ENCODE results near the gene ANXA2.

Gene ANXA2

DNA sequence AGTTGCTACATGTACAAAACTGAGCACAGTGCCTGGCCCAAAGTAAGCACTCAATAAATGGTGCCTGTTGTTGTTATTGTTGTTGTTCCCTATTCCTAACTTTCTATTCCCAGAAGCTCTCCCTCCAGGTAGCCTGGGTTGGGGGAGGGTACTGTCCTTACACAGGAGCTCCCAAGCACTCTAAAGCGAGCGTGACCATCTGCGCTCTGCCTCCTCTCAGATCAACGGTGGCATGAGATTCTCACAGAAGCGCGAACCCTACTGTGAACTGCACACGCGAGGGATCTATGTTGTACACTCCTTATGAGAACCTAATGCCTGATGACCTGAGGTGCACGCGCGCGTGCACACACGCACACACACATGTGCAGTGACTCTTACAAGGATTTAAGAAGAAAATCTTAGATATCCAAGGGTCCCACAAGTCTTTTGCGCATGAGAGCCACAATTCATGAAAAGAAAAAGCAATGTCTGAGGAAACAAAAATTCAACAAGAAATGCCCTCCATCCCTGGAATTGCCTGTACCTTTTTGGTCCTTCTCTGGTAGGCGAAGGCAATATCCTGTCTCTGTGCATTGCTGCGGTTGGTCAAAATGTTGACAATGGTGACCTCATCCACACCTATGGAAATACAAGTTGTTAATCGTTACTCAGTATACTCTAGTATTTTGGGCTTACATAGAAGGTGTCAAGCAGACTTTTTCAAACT is 33.7 kb downstream of the ANXA2 start:
- Histone ChIP-seq H2AFZ (ENCODE audit: low read length) (no peak overlapping the region), H3K9me2 (ENCODE audit: low read depth, low read length) (no peaks in the 10 kb centered on the region), H3F3A (ENCODE audit: insufficient read depth, low read length) (no peaks in the 10 kb centered on the region), H3K27me3 (ENCODE audit: insufficient read depth, low read length) (no peaks in the 10 kb centered on the region), H3K9me3 (ENCODE audit: low read length) (no peaks in the 10 kb centered on the region), H3K4me1 (ENCODE audit: insufficient read depth, low read length, severe bottlenecking) (no peaks in the 10 kb centered on the region), H3K9ac (ENCODE audit: low read length) (no peak overlapping the region), H3K4me2 (ENCODE audit: low read length) (no peak overlapping the region), H3K27ac (ENCODE audit: low read depth, low read length, poor library complexity, severe bottlenecking) (no peak overlapping the region), H4K20me1 (ENCODE audit: insufficient read depth, low read length) (no peaks in the 10 kb centered on the region), H3K79me2 (ENCODE audit: insufficient read depth, low read length) (no peaks in the 10 kb centered on the region), H3K36me3 (ENCODE audit: insufficient read depth, low read length) (no peaks in the 10 kb centered on the region), H3K4me3 (ENCODE audit: low read depth, low read length, poor library complexity, severe bottlenecking) (no peak overlapping the region)
- TF ChIP-seq, protein P1, sequence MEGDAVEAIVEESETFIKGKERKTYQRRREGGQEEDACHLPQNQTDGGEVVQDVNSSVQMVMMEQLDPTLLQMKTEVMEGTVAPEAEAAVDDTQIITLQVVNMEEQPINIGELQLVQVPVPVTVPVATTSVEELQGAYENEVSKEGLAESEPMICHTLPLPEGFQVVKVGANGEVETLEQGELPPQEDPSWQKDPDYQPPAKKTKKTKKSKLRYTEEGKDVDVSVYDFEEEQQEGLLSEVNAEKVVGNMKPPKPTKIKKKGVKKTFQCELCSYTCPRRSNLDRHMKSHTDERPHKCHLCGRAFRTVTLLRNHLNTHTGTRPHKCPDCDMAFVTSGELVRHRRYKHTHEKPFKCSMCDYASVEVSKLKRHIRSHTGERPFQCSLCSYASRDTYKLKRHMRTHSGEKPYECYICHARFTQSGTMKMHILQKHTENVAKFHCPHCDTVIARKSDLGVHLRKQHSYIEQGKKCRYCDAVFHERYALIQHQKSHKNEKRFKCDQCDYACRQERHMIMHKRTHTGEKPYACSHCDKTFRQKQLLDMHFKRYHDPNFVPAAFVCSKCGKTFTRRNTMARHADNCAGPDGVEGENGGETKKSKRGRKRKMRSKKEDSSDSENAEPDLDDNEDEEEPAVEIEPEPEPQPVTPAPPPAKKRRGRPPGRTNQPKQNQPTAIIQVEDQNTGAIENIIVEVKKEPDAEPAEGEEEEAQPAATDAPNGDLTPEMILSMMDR (IDR thresholded peaks at IDR 0.05; ENCODE audit: low read length), result no peak

DNA sequence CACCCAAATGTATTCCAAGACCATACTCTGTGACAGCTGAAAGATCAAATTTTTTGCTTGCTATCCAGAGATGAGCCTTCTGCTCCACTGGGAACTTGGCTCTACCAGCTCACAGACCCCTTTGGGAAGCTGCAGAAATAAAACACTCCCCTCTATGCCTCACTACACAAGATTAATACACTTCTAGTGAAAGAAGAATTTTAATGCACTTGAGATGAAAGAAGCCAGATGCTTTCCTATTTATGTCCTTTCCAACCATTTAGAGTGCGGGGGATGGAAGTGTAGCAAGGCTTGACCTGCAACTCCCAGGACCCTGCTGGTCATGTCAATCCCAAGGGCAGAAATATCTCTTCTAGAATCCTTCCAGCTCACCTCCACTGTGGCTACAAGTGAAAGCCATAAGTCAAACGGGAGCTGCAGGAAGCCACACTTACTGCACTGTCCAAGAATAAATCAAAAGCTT is 34.7 kb downstream of the ANXA2 start:
- no peaks in the 10 kb centered on the region for H3K9me2 ChIP-seq (ENCODE audit: low read depth, low read length)
- no peak overlapping the region for H3K9ac ChIP-seq (ENCODE audit: low read length)
- TF ChIP-seq, protein P1 (IDR thresholded peaks at IDR 0.05; ENCODE audit: low read length), result no peak
- TF ChIP-seq EZH2 (IDR thresholded peaks at IDR 0.05; ENCODE audit: borderline replicate concordance, low read length), result no peak
- H4K20me1 ChIP-seq (ENCODE audit: insufficient read depth, low read length), result no peaks in the 10 kb centered on the region
- H3K4me2 ChIP-seq (ENCODE audit: low read length), result no peak overlapping the region
- no peaks in the 10 kb centered on the region for H3K27me3 ChIP-seq (ENCODE audit: insufficient read depth, low read length)
- H3K4me3 ChIP-seq (ENCODE audit: low read depth, low read length, poor library complexity, severe bottlenecking), result no peak overlapping the region
- no peaks in the 10 kb centered on the region for H3K36me3 ChIP-seq (ENCODE audit: insufficient read depth, low read length)
- no peaks in the 10 kb centered on the region for H3K9me3 ChIP-seq (ENCODE audit: low read length)
- H3K27ac ChIP-seq (ENCODE audit: low read depth, low read length, poor library complexity, severe bottlenecking), result no peak overlapping the region
- no peaks in the 10 kb centered on the region for H3F3A ChIP-seq (ENCODE audit: insufficient read depth, low read length)
- no peak overlapping the region for H2AFZ ChIP-seq (ENCODE audit: low read length)
- no peaks in the 10 kb centered on the region for H3K4me1 ChIP-seq (ENCODE audit: insufficient read depth, low read length, severe bottlenecking)
- no peaks in the 10 kb centered on the region for H3K79me2 ChIP-seq (ENCODE audit: insufficient read depth, low read length)

DNA sequence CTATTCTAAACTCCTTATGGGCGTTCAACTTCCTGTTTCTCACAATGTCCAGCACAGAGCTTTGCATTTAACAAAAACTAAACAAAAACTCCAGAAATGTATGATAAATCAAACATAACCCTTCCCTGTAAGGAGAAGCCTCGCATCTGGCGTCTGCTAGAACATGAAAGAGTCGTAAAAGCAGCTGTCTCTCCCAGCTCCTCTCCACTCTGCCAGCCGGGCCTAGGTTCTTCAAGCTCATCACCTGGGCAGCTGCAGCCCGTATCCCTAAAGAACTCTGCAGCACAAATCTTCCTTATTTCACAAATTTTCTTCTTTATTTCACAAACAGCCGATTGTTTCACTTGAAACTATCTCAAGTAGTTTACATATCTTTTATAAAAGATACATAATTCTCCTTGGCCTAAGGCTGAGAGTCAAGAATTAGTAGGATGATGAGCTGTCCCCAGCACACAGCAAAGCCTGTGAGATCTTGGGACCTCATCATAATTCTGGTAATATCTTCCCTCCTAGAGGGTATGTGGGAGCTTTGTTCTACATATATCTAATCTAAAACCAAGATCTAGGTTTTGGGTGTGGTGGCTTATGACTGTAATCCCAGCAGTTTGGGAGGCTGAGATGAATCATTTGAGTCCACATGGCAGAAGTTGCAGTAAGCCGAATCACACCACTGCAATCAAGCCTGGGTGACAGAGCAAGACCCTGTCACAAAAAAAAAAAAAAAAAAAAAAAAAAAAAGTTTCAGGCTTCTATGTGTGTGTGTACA is 35.3 kb downstream of the ANXA2 start:
- H3K9me2 ChIP-seq (ENCODE audit: low read depth, low read length), result no peaks in the 10 kb centered on the region
- no peaks in the 10 kb centered on the region for H3K79me2 ChIP-seq (ENCODE audit: insufficient read depth, low read length)
- no peak overlapping the region for H3K27ac ChIP-seq (ENCODE audit: low read depth, low read length, poor library complexity, severe bottlenecking)
- no peak overlapping the region for H2AFZ ChIP-seq (ENCODE audit: low read length)
- no peaks in the 10 kb centered on the region for H3K36me3 ChIP-seq (ENCODE audit: insufficient read depth, low read length)
- H4K20me1 ChIP-seq (ENCODE audit: insufficient read depth, low read length), result no peaks in the 10 kb centered on the region
- H3F3A ChIP-seq (ENCODE audit: insufficient read depth, low read length), result no peaks in the 10 kb centered on the region
- H3K4me1 ChIP-seq (ENCODE audit: insufficient read depth, low read length, severe bottlenecking), result no peaks in the 10 kb centered on the region
- no peak overlapping the region for H3K9ac ChIP-seq (ENCODE audit: low read length)
- TF ChIP-seq EZH2 (IDR thresholded peaks at IDR 0.05; ENCODE audit: borderline replicate concordance, low read length), result no peak
- TF ChIP-seq, protein P1 (IDR thresholded peaks at IDR 0.05; ENCODE audit: low read length), result no peak
- no peak overlapping the region for H3K4me2 ChIP-seq (ENCODE audit: low read length)
- no peaks in the 10 kb centered on the region for H3K27me3 ChIP-seq (ENCODE audit: insufficient read depth, low read length)
- H3K4me3 ChIP-seq (ENCODE audit: low read depth, low read length, poor library complexity, severe bottlenecking), result no peak overlapping the region
- no peaks in the 10 kb centered on the region for H3K9me3 ChIP-seq (ENCODE audit: low read length)

All from OCI-LY1 (cell line).